ENCODE measurements around the gene TOB2. TPM values are rescaled to one million over a fixed set of nuclear protein-coding genes. Genes with fewer than 3 reads are reported as not detected.
A peak's percentile ranks its signal among the peaks of the same experiment; 100 is the strongest.

The TOB2 gene
- total and polyA plus RNA-seq, 9 of the 15 experiments (the other 6 are each of a cell fraction or from before 2014, with no cell fraction given): 3.3 to 20.5 (median 7.3) TPM

DNA sequence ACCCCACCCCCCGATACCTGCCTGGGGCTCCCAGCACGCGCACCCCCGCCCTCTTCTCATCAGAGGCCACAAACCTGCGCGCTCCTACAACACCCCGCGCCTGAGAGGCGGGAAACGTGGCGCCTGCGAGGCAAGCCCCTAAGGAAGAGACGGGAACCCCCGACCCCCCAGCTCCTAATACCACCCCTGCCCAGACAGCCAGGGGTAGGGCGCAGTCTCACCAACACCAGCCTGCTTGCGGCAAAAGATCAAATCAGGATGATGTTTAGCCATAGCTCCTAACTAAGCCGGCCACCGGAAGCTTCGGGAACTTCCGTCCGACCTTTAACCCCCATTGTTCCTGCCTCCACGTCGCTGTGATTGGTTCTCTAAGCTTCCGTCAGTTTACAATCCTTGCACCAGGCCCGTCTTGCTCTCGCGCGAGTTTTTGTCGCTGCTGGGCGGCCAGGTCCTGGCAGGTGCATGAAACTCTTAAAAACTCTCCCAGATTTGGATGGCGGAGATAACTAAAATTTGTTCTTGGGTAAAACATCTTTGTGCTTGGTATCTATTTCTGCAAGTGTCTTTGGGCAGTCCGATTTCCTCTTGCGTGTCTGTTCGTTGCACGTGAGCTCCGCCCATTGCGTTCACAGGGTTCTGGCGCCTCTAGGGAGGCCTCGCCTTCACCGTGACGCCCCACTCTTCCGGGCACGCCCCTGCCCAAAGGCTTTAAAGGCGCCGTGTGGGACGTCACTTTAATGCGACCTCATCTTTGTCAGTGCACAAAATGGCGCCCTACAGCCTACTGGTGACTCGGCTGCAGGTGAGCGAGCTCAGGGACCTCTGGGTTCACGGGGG lies 22.0 kb upstream of the TOB2 start, which contains the start of the genes ACO2 and PHF5A (continued):
- TF ChIP-seq, protein P1, sequence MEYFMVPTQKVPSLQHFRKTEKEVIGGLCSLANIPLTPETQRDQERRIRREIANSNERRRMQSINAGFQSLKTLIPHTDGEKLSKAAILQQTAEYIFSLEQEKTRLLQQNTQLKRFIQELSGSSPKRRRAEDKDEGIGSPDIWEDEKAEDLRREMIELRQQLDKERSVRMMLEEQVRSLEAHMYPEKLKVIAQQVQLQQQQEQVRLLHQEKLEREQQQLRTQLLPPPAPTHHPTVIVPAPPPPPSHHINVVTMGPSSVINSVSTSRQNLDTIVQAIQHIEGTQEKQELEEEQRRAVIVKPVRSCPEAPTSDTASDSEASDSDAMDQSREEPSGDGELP (CRISPR knock-in tag; IDR thresholded peaks at IDR 0.05; ENCODE audit: borderline replicate concordance): peak; percentile 66
- TF ChIP-seq ASH1L (IDR thresholded peaks at IDR 0.05; ENCODE audit: borderline replicate concordance, low read depth, partially characterized antibody) (peak; percentile 79), SIN3A (IDR thresholded peaks at IDR 0.05; ENCODE audit: borderline replicate concordance in 2 of 2, control insufficient read depth in 1 of 2, low read depth in 2 of 2, low read length in 2 of 2) (peak; percentile 80 to 86; a peak in 2 of 4 replicates), JUN (IDR thresholded peaks at IDR 0.05; ENCODE audit: borderline replicate concordance, low read depth, low read length) (no peak), JUN (CRISPR knock-in tag; IDR thresholded peaks at IDR 0.05; ENCODE audit: borderline replicate concordance) (no peak), ADNP (tag; IDR thresholded peaks at IDR 0.05) (no peak), ZNF143 (CRISPR knock-in tag; IDR thresholded peaks at IDR 0.05) (0 out of 2 replicates have a peak, but pooled peaks have one; percentile 24), ZZZ3 (IDR thresholded peaks at IDR 0.05) (peak; percentile 55; the same call in 1 of the 2 replicates), ZNF324 (CRISPR knock-in tag; IDR thresholded peaks at IDR 0.05) (no peak), FOXM1 (IDR thresholded peaks at IDR 0.05; ENCODE audit: low read depth) (peak; percentile 75), FOXM1 (CRISPR knock-in tag; IDR thresholded peaks at IDR 0.05; ENCODE audit: low read depth) (no peak), PML (IDR thresholded peaks at IDR 0.05; ENCODE audit: low read length) (peak; percentile 27; the same call in 1 of the 2 replicates), CREB1 (IDR thresholded peaks at IDR 0.05) (peak; percentile 97), CREB1 (CRISPR knock-in tag; IDR thresholded peaks at IDR 0.05) (peak; percentile 98), HNRNPLL (IDR thresholded peaks at IDR 0.05; ENCODE audit: low read depth, low read length, poor library complexity, severe bottlenecking) (peak; percentile 62), MXI1 (IDR thresholded peaks at IDR 0.05; ENCODE audit: low read depth, low read length) (peak; percentile 48), FOXJ2 (tag; IDR thresholded peaks at IDR 0.05) (peak; percentile 78), HCFC1 (IDR thresholded peaks at IDR 0.05; ENCODE audit: low read depth, low read length) (peak; percentile 80)
- TF ChIP-seq, protein P2, sequence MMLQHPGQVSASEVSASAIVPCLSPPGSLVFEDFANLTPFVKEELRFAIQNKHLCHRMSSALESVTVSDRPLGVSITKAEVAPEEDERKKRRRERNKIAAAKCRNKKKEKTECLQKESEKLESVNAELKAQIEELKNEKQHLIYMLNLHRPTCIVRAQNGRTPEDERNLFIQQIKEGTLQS (IDR thresholded peaks at IDR 0.05): peak; percentile 42; the same call in 1 of the 2 replicates
- TF ChIP-seq, protein P2 (CRISPR knock-in tag; conservative IDR thresholded peaks at IDR 0.05): 0 out of 2 replicates have a peak, but pooled peaks have one; percentile 59
- TF ChIP-seq, protein P3, sequence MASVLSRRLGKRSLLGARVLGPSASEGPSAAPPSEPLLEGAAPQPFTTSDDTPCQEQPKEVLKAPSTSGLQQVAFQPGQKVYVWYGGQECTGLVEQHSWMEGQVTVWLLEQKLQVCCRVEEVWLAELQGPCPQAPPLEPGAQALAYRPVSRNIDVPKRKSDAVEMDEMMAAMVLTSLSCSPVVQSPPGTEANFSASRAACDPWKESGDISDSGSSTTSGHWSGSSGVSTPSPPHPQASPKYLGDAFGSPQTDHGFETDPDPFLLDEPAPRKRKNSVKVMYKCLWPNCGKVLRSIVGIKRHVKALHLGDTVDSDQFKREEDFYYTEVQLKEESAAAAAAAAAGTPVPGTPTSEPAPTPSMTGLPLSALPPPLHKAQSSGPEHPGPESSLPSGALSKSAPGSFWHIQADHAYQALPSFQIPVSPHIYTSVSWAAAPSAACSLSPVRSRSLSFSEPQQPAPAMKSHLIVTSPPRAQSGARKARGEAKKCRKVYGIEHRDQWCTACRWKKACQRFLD (CRISPR knock-in tag; IDR thresholded peaks at IDR 0.05): 0 out of 2 replicates have a peak, but pooled peaks have one; percentile 54
- TF ChIP-seq, protein P4, sequence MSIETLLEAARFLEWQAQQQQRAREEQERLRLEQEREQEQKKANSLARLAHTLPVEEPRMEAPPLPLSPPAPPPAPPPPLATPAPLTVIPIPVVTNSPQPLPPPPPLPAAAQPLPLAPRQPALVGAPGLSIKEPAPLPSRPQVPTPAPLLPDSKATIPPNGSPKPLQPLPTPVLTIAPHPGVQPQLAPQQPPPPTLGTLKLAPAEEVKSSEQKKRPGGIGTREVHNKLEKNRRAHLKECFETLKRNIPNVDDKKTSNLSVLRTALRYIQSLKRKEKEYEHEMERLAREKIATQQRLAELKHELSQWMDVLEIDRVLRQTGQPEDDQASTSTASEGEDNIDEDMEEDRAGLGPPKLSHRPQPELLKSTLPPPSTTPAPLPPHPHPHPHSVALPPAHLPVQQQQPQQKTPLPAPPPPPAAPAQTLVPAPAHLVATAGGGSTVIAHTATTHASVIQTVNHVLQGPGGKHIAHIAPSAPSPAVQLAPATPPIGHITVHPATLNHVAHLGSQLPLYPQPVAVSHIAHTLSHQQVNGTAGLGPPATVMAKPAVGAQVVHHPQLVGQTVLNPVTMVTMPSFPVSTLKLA (conservative IDR thresholded peaks at IDR 0.05): peak; percentile 93 to 95

Measured in K562 (cell line).